Ascending aorta (tissue), 2 donors: ENCODE data around the gene ITSN1. TPM values are rescaled to one million over a fixed set of nuclear protein-coding genes. Genes with fewer than 3 reads are reported as not detected.

Experiments used
- DNase-seq, 2 donors: peaks; one replicate each; pipeline ENCODE4 v3.0.0-alpha.2; 2019; ENCODE audit warnings: low spot score in 2 of 2
- H3K27ac ChIP-seq, 2 donors: fragments of 200-600 bp; sonication (generic); one replicate each; pipeline ENCODE4 v1.5.1; 2016 to 2017; ENCODE audit warnings: mild to moderate bottlenecking in 1 of 2
- H3K27me3 ChIP-seq: fragments of 200-600 bp; sonication (generic); one replicate; pipeline ENCODE4 v1.5.1; 2017
- H3K36me3 ChIP-seq, 2 donors: fragments of 200-600 bp; sonication (generic); one replicate each; pipeline ENCODE4 v1.5.1; 2016
- H3K4me1 ChIP-seq, 2 donors: fragments of 200-600 bp; sonication (generic); one replicate each; pipeline ENCODE4 v1.5.1; 2016 to 2017; ENCODE audit warnings: mild to moderate bottlenecking in 1 of 2
- H3K4me3 ChIP-seq, 2 donors: fragments of 200-600 bp; sonication (generic); one replicate each; pipeline ENCODE4 v1.5.1; 2016 to 2017; ENCODE audit warnings: mild to moderate bottlenecking in 1 of 2
- H3K9me3 ChIP-seq, 2 donors: fragments of 200-600 bp; sonication (generic); one replicate each; pipeline ENCODE4 v1.5.1; 2016
- intact Hi-C: fragments of 100-400 bp; cut with DNase I; formaldehyde crosslinking; loops from one replicate; pipeline ENCODE4 v1.15.1; 2023
- total RNA-seq: library from RNA; depleted of rRNA; stranded (reverse); fragments of >200 nt; gene quantifications from one replicate; pipeline ENCODE4 v1.1.0, GENCODE V29; 2016
- TF ChIP-seq, protein P1 (sequence below), 3 experiments: fragments of 200-600 bp in 2 of 3; fragments of 450-650 bp in 1 of 3; sonication (generic) in 2 of 3; IDR thresholded peaks; one replicate each; pipeline ENCODE4 v1.5.1; 2016 to 2019; ENCODE audit warnings: antibody characterized with exemption in 3 of 3, mild to moderate bottlenecking in 1 of 3, moderate library complexity in 1 of 3

Gene ITSN1
- total RNA-seq, 1 donor from 2014 or later, result 95.0 TPM

- TF ChIP-seq, protein P1, sequence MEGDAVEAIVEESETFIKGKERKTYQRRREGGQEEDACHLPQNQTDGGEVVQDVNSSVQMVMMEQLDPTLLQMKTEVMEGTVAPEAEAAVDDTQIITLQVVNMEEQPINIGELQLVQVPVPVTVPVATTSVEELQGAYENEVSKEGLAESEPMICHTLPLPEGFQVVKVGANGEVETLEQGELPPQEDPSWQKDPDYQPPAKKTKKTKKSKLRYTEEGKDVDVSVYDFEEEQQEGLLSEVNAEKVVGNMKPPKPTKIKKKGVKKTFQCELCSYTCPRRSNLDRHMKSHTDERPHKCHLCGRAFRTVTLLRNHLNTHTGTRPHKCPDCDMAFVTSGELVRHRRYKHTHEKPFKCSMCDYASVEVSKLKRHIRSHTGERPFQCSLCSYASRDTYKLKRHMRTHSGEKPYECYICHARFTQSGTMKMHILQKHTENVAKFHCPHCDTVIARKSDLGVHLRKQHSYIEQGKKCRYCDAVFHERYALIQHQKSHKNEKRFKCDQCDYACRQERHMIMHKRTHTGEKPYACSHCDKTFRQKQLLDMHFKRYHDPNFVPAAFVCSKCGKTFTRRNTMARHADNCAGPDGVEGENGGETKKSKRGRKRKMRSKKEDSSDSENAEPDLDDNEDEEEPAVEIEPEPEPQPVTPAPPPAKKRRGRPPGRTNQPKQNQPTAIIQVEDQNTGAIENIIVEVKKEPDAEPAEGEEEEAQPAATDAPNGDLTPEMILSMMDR (IDR thresholded peaks at IDR 0.05), result no peak
- peaks cover 5 to 11% of the 10 kb centered on the region in 2 donors for H3K4me1 ChIP-seq
- no peaks in the 10 kb centered on the region for H3K9me3 ChIP-seq
- peaks cover 10 to 19% of the 10 kb centered on the region in 2 donors for H3K36me3 ChIP-seq
- no peak overlapping the region for H3K4me3 ChIP-seq
- no peak for DNase-seq
- H3K27me3 ChIP-seq, result no peaks in the 10 kb centered on the region
- no peak overlapping the region for H3K27ac ChIP-seq
- intact Hi-C loops, result no loop called here
Measured at GRCh38 chr21:33816174-33816573, 173.9 kb downstream of the ITSN1 start.

- Histone ChIP-seq H3K4me3 (no peak overlapping the region), H3K27ac (no peak overlapping the region), H3K9me3 (no peaks in the 10 kb centered on the region), H3K36me3 (peaks cover 10 to 22% of the 10 kb centered on the region in 2 donors), H3K4me1 (peaks cover 0 to 8% of the 10 kb centered on the region in 2 donors), H3K27me3 (no peaks in the 10 kb centered on the region)
- intact Hi-C loops, result no loop called here
- TF ChIP-seq, protein P1 (IDR thresholded peaks at IDR 0.05), result no peak
- no peak for DNase-seq
Measured at GRCh38 chr21:33817138-33817537, 174.8 kb downstream of the ITSN1 start.

DNA sequence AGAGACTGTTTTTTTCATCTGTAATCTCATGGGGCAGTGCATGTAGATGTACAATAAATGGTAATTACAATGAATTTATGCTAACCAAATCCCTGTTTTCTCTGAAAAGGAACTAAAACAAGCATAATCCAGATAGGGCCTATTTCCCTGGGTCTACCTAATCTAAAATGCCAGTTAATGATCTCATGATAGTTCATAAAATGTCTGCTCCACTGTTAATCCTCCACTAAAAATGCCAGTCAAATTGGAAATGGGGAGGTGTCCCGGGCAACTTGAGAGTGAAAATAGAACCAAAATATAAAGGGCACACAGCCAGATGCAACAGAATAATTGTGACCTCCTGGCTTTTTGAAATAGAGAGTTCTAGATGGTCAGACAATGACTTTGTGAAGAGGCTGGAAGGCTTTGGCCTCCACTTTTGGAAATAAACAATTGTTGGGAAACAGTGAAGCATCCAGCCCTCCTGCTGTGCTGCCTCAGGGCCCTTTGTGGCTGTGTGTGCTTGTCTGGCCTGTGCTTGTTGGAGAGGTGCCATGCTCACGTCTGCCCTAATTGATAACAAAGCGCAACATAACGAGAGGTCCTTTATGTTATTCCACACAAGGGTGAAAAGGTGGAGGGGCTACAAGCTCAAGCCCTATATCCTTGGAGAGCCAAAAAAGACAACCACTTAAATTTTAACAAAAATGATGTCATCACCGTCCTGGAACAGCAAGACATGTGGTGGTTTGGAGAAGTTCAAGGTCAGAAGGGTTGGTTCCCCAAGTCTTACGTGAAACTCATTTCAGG, 175.6 kb downstream of the ITSN1 start:
- peaks cover 10 to 22% of the 10 kb centered on the region in 2 donors for H3K36me3 ChIP-seq
- no peak for DNase-seq
- H3K9me3 ChIP-seq, result no peaks in the 10 kb centered on the region
- H3K27ac ChIP-seq, result no peak overlapping the region
- intact Hi-C loops, result no loop called here
- TF ChIP-seq, protein P1 (IDR thresholded peaks at IDR 0.05), result no peak
- H3K4me3 ChIP-seq, result no peak overlapping the region
- no peaks in the 10 kb centered on the region for H3K27me3 ChIP-seq
- H3K4me1 ChIP-seq, result peaks cover 0 to 8% of the 10 kb centered on the region in 2 donors

DNA sequence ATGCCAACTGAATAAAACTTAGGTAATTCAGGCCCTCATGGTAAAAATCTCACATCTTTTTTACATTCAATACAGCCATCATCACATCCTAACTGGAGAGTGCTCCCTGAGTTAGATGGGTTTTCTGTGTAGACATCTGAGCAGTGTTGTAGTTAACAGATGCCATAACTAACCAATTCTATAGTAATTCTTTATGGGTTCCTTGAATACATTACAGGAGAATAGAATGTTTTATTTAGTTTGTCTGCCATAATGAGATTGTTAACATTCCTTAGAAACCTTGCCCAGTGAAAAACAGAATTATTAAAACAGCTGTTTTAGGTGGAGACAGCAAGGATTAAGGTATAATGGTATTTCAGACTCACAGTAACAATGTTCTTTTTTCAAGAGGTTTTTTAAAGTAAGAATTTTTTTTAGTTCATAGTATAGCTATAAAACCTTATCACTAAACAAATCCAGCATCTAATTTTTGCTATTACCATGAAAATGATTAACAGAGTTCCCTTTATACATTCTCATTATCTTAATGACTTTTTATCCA, 178.0 kb downstream of the ITSN1 start:
- Histone ChIP-seq H3K27me3 (no peaks in the 10 kb centered on the region), H3K4me1 (peaks cover 3 to 4% of the 10 kb centered on the region in 2 donors), H3K9me3 (no peaks in the 10 kb centered on the region), H3K36me3 (peaks cover 8 to 17% of the 10 kb centered on the region in 2 donors), H3K4me3 (no peak overlapping the region), H3K27ac (no peak overlapping the region)
- no peak for DNase-seq
- intact Hi-C loops, result no loop called here
- TF ChIP-seq, protein P1 (IDR thresholded peaks at IDR 0.05), result no peak

DNA sequence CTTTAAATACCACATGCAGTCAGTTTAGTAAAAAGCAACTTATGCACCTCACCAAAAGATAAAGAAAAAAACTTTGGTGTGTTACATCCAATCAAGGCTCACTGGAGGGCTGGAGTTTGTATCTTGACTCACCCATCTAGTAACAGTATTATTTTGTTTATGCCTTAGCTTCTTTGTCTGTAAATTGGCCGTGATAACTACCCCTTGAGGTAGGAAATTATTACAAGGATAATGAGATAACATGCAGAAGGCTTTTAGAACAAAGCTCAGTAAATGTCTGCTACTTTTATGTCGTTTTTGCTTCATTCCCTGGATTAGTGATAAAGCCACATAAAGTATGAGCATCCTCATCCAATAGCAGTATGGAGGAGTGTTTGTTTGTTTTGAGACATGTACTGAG, 178.5 kb downstream of the ITSN1 start:
- Histone ChIP-seq H3K4me1 (peaks cover 3 to 4% of the 10 kb centered on the region in 2 donors), H3K27ac (peak overlapping the region in 1 of 2 donors; percentile 46), H3K27me3 (no peaks in the 10 kb centered on the region), H3K36me3 (peaks cover 3 to 17% of the 10 kb centered on the region in 2 donors), H3K9me3 (no peaks in the 10 kb centered on the region), H3K4me3 (no peak overlapping the region)
- no peak for DNase-seq
- TF ChIP-seq, protein P1 (IDR thresholded peaks at IDR 0.05), result no peak
- intact Hi-C loops, result no loop called here
